Adipose tissue (tissue), 3 donors: ENCODE results near the gene GRB10. TPM values are rescaled to one million over a fixed set of nuclear protein-coding genes. Genes with fewer than 3 reads are reported as not detected.

Experiments
- H3K27ac ChIP-seq: one replicate; pipeline ENCODE4 v1.5.1; 2013; ENCODE audit warnings: low read depth, low read length
- WGBS, 3 donors: extraction: QIAGEN DNeasy Blood & Tissue Kit; methylation state at CpG; one replicate each; pipeline ENCODE4 v1.1.7; 2013; 5-methylcytosine and 5-hydroxymethylcytosine counted together
- polyA plus RNA-seq, 3 donors: library from polyadenylated mRNA; stranded (reverse); fragments of 200-250 nt; gene quantifications; one replicate each; pipeline ENCODE4 v1.2.3, GENCODE V29; 2013
- donor health status: healthy with polysubstance abuse.
- donor health status: Bipolar disorder and iron deficiency.
- donor health status: healthy.

Gene GRB10
- polyA plus RNA-seq, 3 donors = 25.6 to 61.6 (median 26.1) TPM

- WGBS, 3 donors = 34 to 86% (median 82%) methylated on average over 8 of the region's 8 CpGs
- H3K27ac ChIP-seq = no peak overlapping the region
Measured at GRCh38 chr7:50621206-50621605, 161.5 kb downstream of the GRB10 start.

- H3K27ac ChIP-seq = no peak overlapping the region
- WGBS, 3 donors = 53 to 61% (median 56%) methylated on average over 11 of the region's 11 CpGs
Measured at GRCh38 chr7:50620433-50620832, 162.3 kb downstream of the GRB10 start.

- no peak overlapping the region for H3K27ac ChIP-seq
- WGBS, 3 donors = 91 to 95% (median 91%) methylated on average over 14 of the region's 14 CpGs
Measured at GRCh38 chr7:50619684-50620083, 163.0 kb downstream of the GRB10 start.

GRCh38 chr7:50618281-50618680 lies 164.4 kb downstream of the GRB10 start:
- 34 to 96% (median 95%) methylated on average over 5 of the region's 5 CpGs for WGBS, 3 donors
- no peak overlapping the region for H3K27ac ChIP-seq

- WGBS, 3 donors = 60 to 92% (median 91%) methylated on average over 5 of the region's 5 CpGs
- H3K27ac ChIP-seq = no peak overlapping the region
Measured at GRCh38 chr7:50615519-50616080, 167.1 kb downstream of the GRB10 start.

- 37 to 76% (median 70%) methylated on average over 20 of the region's 20 CpGs for WGBS, 3 donors
- H3K27ac ChIP-seq = no peak overlapping the region
Measured at GRCh38 chr7:50614721-50615518, 167.8 kb downstream of the GRB10 start.

- H3K27ac ChIP-seq = no peak overlapping the region
- 82 to 96% (median 92%) methylated on average over 8 of the region's 8 CpGs for WGBS, 3 donors
Measured at GRCh38 chr7:50613473-50613872, 169.2 kb downstream of the GRB10 start.

GRCh38 chr7:50612704-50613103 lies 170.0 kb downstream of the GRB10 start:
- H3K27ac ChIP-seq = no peak overlapping the region
- WGBS, 3 donors = 87 to 92% (median 90%) methylated on average over 5 of the region's 5 CpGs

GRCh38 chr7:50610521-50611277 lies 172.0 kb downstream of the GRB10 start:
- H3K27ac ChIP-seq = no peak overlapping the region
- WGBS, 3 donors = 48 to 64% (median 54%) methylated on average over 6 of the region's 6 CpGs

GRCh38 chr7:50608196-50608906 lies 174.3 kb downstream of the GRB10 start:
- no peak overlapping the region for H3K27ac ChIP-seq
- 77 to 84% (median 79%) methylated on average over 9 of the region's 9 CpGs for WGBS, 3 donors

- H3K27ac ChIP-seq = no peak overlapping the region
- 88 to 92% (median 91%) methylated on average over 6 of the region's 6 CpGs for WGBS, 3 donors
Measured at GRCh38 chr7:50607524-50608125, 175.1 kb downstream of the GRB10 start.

GRCh38 chr7:50605059-50605458 lies 177.6 kb downstream of the GRB10 start:
- no peak overlapping the region for H3K27ac ChIP-seq
- 90 to 96% (median 94%) methylated on average over 13 of the region's 13 CpGs for WGBS, 3 donors

GRCh38 chr7:50603287-50603686 lies 179.4 kb downstream of the GRB10 start:
- no peak overlapping the region for H3K27ac ChIP-seq
- 76 to 88% (median 86%) methylated on average over 7 of the region's 7 CpGs for WGBS, 3 donors

- 81 to 93% (median 92%) methylated on average over 12 of the region's 12 CpGs for WGBS, 3 donors
- H3K27ac ChIP-seq = no peak overlapping the region
Measured at GRCh38 chr7:50599385-50599784, 183.3 kb downstream of the GRB10 start.

- WGBS, 3 donors = 84 to 89% (median 86%) methylated on average over 18 of the region's 18 CpGs
- H3K27ac ChIP-seq = no peak overlapping the region
Measured at GRCh38 chr7:50598460-50599343, 184.0 kb downstream of the GRB10 start.

- WGBS, 3 donors = 82 to 85% (median 84%) methylated on average over 4 of the region's 4 CpGs
- no peak overlapping the region for H3K27ac ChIP-seq
Measured at GRCh38 chr7:50596484-50596883, 186.2 kb downstream of the GRB10 start.

- no peak overlapping the region for H3K27ac ChIP-seq
Measured at GRCh38 chr7:50595491-50596102, 187.1 kb downstream of the GRB10 start.

More at GRCh38 chr7:50595491-50596102, 187.1 kb downstream of the GRB10 start:
- 52 to 81% (median 78%) methylated on average over 5 of the region's 5 CpGs for WGBS, 3 donors
